ENCODE data around the gene ENDOV.

ENDOV gene

DNA sequence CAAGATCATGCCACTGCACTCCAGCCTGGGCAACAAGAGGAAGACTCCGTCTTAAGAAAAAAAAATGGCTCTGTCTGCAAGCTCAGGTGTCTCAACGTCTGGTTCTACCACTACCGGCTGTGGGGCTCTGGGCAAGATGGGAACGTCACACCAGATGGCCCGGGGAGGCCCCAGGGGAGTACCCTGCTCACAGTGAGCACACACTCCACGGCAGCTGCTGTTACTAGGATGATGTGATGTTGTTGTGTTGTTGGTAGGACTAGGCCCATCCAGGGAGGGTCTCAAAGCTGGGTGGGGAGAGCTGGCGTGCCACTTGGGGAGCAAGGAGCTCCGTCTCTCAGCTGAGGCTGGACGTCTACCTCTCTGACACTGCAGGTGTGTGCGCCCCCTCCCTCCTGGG lies 70.9 kb downstream of the ENDOV start:
- peaks cover 77% of the 10 kb centered on the region for H3K27me3 ChIP-seq (ENCODE audit: insufficient read depth, low read depth)
- H3K9ac ChIP-seq = no peak overlapping the region
- H3K79me2 ChIP-seq (ENCODE audit: insufficient read depth, low read depth) = no peaks in the 10 kb centered on the region
- H2AFZ ChIP-seq (ENCODE audit: low read depth) = no peak overlapping the region
- H3K27ac ChIP-seq = no peak overlapping the region
- no peaks in the 10 kb centered on the region for H4K20me1 ChIP-seq (ENCODE audit: insufficient read depth)
- TF ChIP-seq, protein P1, sequence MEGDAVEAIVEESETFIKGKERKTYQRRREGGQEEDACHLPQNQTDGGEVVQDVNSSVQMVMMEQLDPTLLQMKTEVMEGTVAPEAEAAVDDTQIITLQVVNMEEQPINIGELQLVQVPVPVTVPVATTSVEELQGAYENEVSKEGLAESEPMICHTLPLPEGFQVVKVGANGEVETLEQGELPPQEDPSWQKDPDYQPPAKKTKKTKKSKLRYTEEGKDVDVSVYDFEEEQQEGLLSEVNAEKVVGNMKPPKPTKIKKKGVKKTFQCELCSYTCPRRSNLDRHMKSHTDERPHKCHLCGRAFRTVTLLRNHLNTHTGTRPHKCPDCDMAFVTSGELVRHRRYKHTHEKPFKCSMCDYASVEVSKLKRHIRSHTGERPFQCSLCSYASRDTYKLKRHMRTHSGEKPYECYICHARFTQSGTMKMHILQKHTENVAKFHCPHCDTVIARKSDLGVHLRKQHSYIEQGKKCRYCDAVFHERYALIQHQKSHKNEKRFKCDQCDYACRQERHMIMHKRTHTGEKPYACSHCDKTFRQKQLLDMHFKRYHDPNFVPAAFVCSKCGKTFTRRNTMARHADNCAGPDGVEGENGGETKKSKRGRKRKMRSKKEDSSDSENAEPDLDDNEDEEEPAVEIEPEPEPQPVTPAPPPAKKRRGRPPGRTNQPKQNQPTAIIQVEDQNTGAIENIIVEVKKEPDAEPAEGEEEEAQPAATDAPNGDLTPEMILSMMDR (conservative IDR thresholded peaks at IDR 0.05; ENCODE audit: low read depth, low read length) = no peak
- H3K4me1 ChIP-seq (ENCODE audit: low read depth, poor library complexity, severe bottlenecking) = no peaks in the 10 kb centered on the region
- H3K36me3 ChIP-seq (ENCODE audit: insufficient read depth) = no peaks in the 10 kb centered on the region
- no peak overlapping the region for H3K4me2 ChIP-seq
- no peak overlapping the region for H3K4me3 ChIP-seq (IDR thresholded peaks at IDR 0.05; ENCODE audit: insufficient read depth, low read depth, low read length)

DNA sequence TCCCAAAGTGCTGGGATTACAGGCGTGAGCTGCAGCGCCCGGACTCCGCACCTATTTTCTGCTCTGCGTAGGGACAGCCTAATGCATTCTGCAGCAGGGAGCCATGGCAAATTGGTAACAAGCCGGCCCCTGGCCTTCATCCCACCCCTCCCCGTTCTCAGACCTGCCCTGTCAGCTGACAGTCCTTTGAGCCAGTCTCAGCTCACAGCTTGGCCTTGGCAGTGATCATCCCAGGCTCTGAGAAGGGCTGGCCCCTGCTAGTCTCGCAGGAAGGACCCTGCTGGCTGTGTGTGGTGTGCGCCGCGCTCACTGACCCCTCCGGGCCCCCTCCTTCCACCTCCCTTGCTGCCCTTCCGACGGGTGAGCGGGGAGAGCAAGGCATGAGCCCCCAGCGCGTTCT lies 71.7 kb downstream of the ENDOV start:
- Histone ChIP-seq H2AFZ (ENCODE audit: low read depth) (no peak overlapping the region), H3K9ac (no peak overlapping the region), H3K4me1 (ENCODE audit: low read depth, poor library complexity, severe bottlenecking) (no peaks in the 10 kb centered on the region), H3K27ac (no peak overlapping the region), H3K36me3 (ENCODE audit: insufficient read depth) (no peaks in the 10 kb centered on the region), H3K79me2 (ENCODE audit: insufficient read depth, low read depth) (no peaks in the 10 kb centered on the region), H3K4me2 (no peak overlapping the region), H3K4me3 (IDR thresholded peaks at IDR 0.05; ENCODE audit: insufficient read depth, low read depth, low read length) (no peak overlapping the region), H3K27me3 (ENCODE audit: insufficient read depth, low read depth) (peaks cover 74% of the 10 kb centered on the region), H4K20me1 (ENCODE audit: insufficient read depth) (no peaks in the 10 kb centered on the region)
- TF ChIP-seq, protein P1 (conservative IDR thresholded peaks at IDR 0.05; ENCODE audit: low read depth, low read length) = no peak

DNA sequence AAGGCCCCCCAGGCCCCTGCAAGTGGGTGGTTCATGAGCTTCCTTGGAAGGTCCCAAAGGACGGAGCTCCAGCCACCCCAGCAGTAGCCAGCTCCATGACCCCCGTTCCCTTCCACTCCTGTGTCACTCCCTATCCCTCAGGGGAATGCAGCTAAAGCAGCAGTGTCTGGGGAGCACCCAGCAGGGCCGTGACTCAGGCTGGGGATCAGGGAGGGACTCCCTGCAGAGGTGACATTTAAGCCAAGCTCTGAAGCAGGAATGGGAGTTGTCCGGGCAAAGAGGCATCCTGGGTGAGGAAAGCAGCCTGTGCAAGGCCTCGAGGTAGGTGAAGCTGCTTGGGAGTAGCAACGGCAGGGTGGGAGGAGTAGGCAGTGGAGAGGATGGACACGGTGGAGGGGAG lies 72.5 kb downstream of the ENDOV start:
- Histone ChIP-seq H3K4me2 (no peak overlapping the region), H3K79me2 (ENCODE audit: insufficient read depth, low read depth) (no peaks in the 10 kb centered on the region), H4K20me1 (ENCODE audit: insufficient read depth) (no peaks in the 10 kb centered on the region), H3K9ac (no peak overlapping the region), H3K4me1 (ENCODE audit: low read depth, poor library complexity, severe bottlenecking) (no peaks in the 10 kb centered on the region), H3K27ac (no peak overlapping the region), H3K27me3 (ENCODE audit: insufficient read depth, low read depth) (peaks cover 66% of the 10 kb centered on the region), H2AFZ (ENCODE audit: low read depth) (no peak overlapping the region), H3K4me3 (IDR thresholded peaks at IDR 0.05; ENCODE audit: insufficient read depth, low read depth, low read length) (no peak overlapping the region), H3K36me3 (ENCODE audit: insufficient read depth) (no peaks in the 10 kb centered on the region)
- TF ChIP-seq, protein P1 (conservative IDR thresholded peaks at IDR 0.05; ENCODE audit: low read depth, low read length) = no peak
